ENCODE measurements around the gene CDK14. TPM values are rescaled to one million over a fixed set of nuclear protein-coding genes. Genes with fewer than 3 reads are reported as not detected.

Gene CDK14
- polyA plus RNA-seq, 3 donors = 28.6 to 35.1 (median 33.7) TPM

DNA sequence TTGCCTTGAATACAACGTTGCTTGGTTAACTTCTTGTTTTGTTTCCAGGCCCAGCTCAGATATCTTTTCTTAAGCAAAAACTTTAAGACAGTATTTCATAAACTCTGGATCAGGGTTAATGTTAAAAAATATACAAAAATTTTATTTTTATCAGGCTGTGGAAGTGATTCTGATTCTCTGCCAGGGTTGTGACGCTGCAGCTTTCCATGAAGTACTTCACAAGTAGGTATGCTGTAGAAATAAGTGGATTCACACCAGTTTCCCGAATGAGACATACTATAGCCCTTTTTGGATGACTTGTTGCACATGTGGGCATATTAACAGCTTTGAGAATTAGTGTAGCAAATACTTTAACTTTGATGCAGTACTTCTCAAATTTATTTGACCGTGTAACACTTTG, 70.1 kb downstream of the CDK14 start:
- no peak for DNase-seq (ENCODE audit: extremely low read depth in 1 of 11, low read depth in 9 of 11, low spot score in 4 of 11)

- no peak for DNase-seq (ENCODE audit: extremely low read depth in 1 of 11, low read depth in 9 of 11, low spot score in 4 of 11)
Observed at GRCh38 chr7:90668992-90669391, 72.9 kb downstream of the CDK14 start.

DNA sequence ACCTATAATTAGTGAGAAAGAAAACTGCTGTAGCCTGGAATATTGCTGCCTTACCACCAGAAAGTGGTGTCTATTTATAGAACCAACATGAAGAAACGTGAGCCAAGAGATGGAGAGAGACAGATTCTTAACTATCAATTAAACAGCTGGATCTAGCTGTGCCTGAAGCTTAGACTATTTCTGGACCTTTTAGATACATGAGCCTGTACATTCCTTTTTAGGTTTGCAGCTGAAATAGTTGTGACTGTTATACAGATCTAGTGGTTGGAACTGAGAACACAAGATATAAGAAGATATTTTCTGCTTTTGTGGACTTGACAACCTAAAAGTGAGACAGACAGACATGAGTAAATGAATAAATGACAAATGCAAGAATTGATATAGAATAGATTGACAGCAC, 73.4 kb downstream of the CDK14 start:
- no peak for DNase-seq (ENCODE audit: extremely low read depth in 1 of 11, low read depth in 9 of 11, low spot score in 4 of 11)

- DNase-seq (ENCODE audit: extremely low read depth in 1 of 11, low read depth in 9 of 11, low spot score in 4 of 11) = no peak
Observed at GRCh38 chr7:90671571-90671970, 75.5 kb downstream of the CDK14 start.

- no peak for DNase-seq (ENCODE audit: extremely low read depth in 1 of 11, low read depth in 9 of 11, low spot score in 4 of 11)
Observed at GRCh38 chr7:90672210-90672609, 76.1 kb downstream of the CDK14 start.

DNA sequence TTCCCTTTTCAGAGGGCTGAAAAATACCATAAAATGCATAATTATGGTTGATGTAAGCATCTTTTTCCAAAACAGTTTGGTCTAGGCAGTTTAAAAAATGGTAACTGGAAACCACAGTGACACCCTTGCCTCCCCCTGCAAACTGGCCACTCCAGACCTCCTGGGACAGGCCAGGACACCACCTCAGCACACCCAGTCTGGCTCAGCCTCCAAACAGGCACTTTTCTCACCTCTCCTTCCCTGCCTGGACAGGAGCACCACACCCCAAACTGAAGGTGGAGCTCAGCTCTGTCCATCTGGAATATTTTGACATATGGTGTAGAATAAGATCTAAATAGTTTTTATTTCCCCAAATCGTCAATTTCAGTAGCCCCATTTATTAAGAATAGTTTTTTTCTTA, 78.5 kb downstream of the CDK14 start:
- no peak for DNase-seq (ENCODE audit: extremely low read depth in 1 of 11, low read depth in 9 of 11, low spot score in 4 of 11)

GRCh38 chr7:90675982-90676381, 79.9 kb downstream of the CDK14 start:
- DNase-seq (ENCODE audit: extremely low read depth in 1 of 11, low read depth in 9 of 11, low spot score in 4 of 11) = no peak

DNA sequence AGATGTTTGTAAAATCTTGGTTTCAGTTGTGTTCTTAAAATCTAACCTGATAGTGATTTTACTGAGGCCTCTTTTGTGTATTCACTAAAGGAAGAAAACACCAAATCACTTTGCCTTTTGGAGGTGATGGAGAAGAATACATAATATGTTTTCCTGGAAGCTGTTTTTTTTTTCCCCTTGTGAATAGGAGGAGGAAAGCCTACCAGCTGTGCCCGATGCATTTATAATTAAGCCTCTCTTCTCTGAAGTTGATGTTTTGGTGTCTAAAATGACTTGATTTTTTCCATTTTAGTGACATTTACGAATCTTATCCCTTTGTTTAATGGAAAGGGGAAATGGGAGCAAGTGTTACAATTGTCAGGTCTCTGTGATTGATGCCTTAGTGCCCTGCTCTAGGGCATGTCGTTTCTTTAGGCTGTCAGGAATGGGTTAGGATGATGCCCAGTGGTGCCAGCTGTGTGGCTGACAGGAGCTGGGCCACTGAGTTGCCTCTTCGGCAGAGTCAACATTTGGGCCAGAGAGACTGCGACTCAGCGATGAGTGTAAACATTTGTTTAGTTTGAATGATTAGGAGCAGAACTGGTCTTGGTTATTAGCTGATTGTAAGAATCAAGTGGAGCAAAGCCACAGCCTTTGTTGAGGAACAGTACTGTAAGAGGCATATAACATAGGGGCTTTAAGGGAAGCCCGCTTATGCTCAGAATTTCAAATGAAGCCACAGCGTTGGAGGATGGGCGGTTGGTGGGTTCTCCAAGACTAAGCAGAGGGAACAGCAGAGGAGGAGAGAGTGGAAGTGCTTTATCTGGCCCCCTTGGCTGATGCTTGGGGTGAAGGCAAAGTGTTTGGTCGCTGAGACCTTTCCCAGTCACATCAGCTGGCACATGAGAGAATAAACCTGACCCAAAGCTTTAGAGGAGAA, 81.6 kb downstream of the CDK14 start:
- no peak for DNase-seq (ENCODE audit: extremely low read depth in 1 of 11, low read depth in 9 of 11, low spot score in 4 of 11)

DNA sequence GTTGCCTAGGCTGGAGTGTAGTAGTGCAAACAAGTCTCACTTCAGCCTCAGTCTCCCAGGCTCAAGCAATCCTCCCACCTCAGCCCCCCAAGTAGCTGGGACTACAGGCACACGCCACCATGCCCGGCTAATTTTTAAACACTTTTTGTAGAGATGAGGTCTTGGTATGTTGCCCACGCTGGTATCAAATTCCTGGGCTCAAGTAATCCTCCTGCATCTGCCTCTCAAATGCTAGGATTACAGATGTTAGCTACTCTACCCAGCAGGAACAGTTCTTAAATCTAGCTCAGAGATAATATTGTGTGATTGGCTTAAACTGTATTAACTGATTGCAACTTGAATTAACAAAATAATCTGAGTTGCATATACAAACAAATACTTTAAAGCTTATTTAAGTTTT, 82.9 kb downstream of the CDK14 start:
- no peak for DNase-seq (ENCODE audit: extremely low read depth in 1 of 11, low read depth in 9 of 11, low spot score in 4 of 11)

DNA sequence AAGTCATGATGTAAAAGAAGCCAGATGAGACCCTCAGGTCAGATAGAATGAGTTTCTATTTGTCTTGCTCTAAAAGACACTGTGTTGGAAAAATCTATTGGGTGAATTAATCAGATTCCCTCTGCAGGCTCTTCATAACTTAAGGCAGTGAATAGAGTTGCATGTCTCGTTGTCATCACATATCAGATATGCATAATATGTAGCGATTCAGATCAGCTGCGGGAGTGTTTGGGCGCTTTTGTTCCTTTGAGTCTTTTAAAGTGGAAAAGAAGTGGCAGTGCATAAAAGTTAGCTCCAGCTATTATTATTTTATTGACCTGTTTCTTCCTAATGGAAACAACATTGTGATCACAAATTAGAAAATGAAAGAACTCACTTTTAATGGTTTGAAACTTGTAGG, 84.4 kb downstream of the CDK14 start:
- DNase-seq (ENCODE audit: extremely low read depth in 1 of 11, low read depth in 9 of 11, low spot score in 4 of 11) = no peak

DNA sequence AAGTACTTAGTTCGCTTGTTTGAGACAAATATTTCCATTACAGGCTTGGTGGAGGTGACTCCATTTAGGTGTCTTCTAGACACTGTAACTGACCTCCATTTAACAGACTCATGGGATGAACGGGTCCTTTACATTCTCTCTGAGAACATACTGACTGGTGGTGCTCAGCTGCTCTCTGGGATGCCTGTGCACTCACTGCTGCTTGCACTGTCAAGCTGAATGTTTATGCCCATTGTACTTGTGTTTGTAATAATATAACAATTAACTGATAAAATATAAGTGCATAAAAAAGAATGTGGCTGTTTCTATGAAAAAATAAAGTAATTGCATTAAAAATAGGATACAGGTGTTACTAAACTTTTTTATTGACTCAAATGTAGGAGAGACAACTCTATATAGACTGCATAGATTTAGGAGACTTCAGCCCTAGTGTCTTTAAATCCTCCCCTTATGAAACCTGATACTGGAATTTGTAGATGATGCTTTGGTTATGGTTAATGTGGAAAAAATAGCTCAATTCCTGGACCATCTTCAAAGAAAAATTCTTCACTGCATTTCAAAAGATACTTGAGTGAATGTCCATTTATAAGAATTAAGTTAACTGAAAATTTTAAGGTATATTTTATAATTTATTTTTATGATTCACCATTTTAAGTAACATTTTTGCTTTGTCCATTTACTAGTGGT, 85.4 kb downstream of the CDK14 start:
- no peak for DNase-seq (ENCODE audit: extremely low read depth in 1 of 11, low read depth in 9 of 11, low spot score in 4 of 11)

DNA sequence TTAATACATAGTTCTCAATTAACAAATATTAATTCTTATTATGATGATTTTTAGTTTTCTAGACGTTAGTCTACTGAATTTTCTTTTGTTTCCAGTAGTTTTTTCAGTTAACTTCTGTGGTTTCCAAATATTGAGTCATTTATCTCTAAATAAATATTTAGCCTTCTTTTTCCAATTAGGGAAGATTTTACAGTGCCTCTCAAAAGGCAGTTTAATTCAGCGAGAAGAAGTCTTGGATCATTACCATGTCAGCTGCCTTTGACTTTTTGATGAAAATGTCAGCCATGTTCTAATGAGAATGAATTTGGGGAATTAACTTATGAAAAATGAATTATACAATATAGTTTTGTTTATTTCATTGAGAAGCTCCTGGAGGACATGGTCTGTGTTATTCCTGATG, 90.0 kb downstream of the CDK14 start:
- no peak for DNase-seq (ENCODE audit: extremely low read depth in 1 of 11, low read depth in 9 of 11, low spot score in 4 of 11)

- no peak for DNase-seq (ENCODE audit: extremely low read depth in 1 of 11, low read depth in 9 of 11, low spot score in 4 of 11)
Observed at GRCh38 chr7:90688810-90689209, 92.7 kb downstream of the CDK14 start.

DNA sequence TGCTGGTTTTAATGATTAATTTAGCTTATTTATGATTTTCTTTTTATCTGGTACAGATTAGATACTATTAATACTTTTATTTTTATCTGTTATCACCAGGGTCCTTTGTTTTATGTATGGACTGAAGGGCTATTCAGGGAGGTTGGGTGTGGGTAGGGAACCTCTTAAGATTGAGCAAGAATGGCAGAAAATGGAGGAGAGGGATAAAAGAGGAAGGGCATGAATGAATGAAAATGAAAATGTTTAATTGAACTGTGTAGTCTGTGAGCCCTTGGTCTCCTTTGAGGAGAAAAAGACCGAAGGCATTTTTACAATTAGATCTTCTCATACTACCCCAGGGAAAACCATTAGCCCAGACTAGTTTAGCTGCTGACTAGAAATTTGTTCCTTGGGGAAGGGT, 93.1 kb downstream of the CDK14 start:
- no peak for DNase-seq (ENCODE audit: extremely low read depth in 1 of 11, low read depth in 9 of 11, low spot score in 4 of 11)

- no peak for DNase-seq (ENCODE audit: extremely low read depth in 1 of 11, low read depth in 9 of 11, low spot score in 4 of 11)
Observed at GRCh38 chr7:90690159-90690858, 94.2 kb downstream of the CDK14 start.

- no peak for DNase-seq (ENCODE audit: extremely low read depth in 1 of 11, low read depth in 9 of 11, low spot score in 4 of 11)
Observed at GRCh38 chr7:90692396-90692795, 96.3 kb downstream of the CDK14 start.

- no peak for DNase-seq (ENCODE audit: extremely low read depth in 1 of 11, low read depth in 9 of 11, low spot score in 4 of 11)
Observed at GRCh38 chr7:90692947-90693346, 96.8 kb downstream of the CDK14 start.

- no peak for DNase-seq (ENCODE audit: extremely low read depth in 1 of 11, low read depth in 9 of 11, low spot score in 4 of 11)
Observed at GRCh38 chr7:90693939-90694338, 97.8 kb downstream of the CDK14 start.

DNA sequence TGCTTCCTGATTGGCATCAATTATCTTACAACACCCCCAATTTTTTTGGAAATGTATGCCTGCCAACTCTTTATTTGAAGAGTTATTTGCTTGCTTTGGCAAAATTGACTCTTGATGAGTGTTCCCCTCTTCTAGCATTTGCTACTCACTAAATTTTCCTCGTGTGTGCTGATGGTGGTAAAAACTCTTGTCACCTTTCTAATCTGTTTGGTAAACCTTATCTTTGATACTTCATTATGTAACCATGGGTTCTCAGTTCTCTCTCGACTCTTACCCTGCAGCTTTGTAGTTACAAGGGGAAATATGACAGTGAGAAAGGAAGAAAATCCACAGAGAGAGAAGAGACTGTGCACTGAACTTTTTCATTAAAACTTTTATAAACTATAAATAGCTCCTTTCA, 102.5 kb downstream of the CDK14 start:
- no peak for DNase-seq (ENCODE audit: extremely low read depth in 1 of 11, low read depth in 9 of 11, low spot score in 4 of 11)

GRCh38 chr7:90701021-90701420, 104.9 kb downstream of the CDK14 start:
- no peak for DNase-seq (ENCODE audit: extremely low read depth in 1 of 11, low read depth in 9 of 11, low spot score in 4 of 11)
